Inferior parietal cortex (tissue), 1 donor: ENCODE measurements around the gene GEMIN8.

Experiments
- DNase-seq: peaks from one replicate; pipeline ENCODE4 v3.0.0-alpha.2; 2016; ENCODE audit errors: extremely low spot score

Gene GEMIN8

GRCh38 chrX:14015941-14016340 lies 13.8 kb downstream of the GEMIN8 start:
- no peak for DNase-seq

- no peak for DNase-seq
These were observed 14.4 kb downstream of the GEMIN8 start for GRCh38 chrX:14015294-14015693.

DNA sequence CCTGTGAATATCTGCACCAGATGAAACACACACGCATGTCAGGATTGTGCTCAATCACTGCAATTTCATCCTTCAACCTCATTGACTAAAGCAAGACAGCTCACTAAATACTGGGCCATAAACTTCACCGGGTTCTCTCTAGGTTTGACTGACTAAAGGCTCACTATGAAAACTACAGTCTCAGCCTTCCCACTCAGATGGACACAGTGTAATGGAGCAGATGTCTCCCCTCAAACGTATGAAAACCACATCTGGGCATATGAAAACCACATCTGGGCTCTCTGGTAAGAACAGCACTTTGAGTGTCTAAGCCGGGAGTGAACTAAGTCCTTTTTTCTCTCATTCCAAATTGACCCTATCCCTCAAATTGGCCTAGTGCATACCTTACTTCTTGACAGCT lies 15.2 kb downstream of the GEMIN8 start:
- DNase-seq, result no peak

- no peak for DNase-seq
These were observed 16.6 kb downstream of the GEMIN8 start for GRCh38 chrX:14013054-14013453.

DNA sequence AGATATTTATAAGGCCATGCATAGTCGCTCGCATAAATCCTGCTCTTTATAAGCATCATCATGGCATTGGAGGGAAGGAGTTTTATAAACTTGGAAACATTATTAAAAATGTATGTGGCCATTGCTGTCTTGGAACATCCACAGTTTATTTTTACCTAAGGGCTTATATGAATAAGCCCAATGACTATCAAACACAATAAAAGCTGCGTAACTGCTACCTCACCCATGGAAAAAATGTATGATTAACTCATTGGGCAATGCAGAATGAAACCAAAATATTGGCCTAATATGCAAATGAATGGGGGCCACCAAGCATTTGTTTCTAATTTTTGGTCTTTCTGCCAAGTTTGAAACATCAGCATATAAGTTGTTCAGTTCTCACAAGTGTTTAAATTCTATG lies 19.1 kb downstream of the GEMIN8 start:
- no peak for DNase-seq

- no peak for DNase-seq
These were observed 23.2 kb downstream of the GEMIN8 start for GRCh38 chrX:14006540-14006939.

DNA sequence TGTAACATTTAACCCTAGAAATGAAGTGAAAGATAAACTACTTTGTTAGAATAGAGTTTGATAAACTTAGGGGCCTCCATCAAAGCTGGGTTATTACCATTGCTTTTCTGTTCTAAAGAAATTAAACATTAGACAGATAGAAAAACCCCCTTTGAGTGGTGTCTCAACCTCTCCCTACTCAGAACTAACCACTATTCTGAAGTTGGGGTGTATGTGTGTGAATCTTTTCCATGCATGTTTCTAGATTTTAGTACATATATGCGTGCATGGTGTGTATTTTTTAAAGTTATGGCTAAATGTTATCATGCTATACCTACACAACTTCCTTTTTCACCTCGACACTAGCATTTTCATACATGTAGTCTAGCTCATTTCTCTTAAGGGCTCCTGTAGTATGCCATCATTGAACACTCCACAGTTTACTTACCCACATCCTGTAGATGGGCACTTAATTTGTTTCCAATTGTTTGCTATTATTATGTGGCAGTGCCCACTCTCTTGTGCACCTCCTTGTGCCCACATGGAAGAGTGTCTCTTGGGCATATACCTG lies 25.7 kb downstream of the GEMIN8 start:
- DNase-seq, result no peak

GRCh38 chrX:14003028-14003427 lies 26.7 kb downstream of the GEMIN8 start:
- no peak for DNase-seq

GRCh38 chrX:13996650-13997049 lies 33.0 kb downstream of the GEMIN8 start:
- peak; percentile 50 for DNase-seq

DNA sequence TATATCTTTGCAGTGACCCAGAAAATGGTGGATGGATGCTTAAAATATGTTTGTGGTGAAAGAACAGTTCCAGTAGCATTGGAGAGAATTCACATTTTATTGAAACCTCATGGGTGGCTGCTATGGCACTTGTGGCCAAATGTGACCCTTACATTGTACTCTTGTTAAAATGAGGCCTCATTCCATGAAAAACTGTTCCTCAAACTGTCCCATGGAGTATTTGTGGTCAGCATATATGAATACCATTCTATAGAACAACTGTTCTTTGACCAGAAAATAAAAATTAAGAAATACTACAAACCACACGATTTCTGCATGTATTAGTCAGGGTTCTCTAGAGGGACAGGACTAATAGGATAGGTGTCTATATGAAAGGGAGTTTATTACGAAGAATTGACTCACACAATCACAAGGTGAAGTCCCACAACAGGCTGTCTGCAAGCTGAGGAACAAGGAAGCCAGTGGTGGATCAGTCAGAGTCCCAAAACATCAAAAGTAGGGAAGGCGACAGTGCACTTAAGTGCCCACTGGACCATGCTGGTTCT lies 35.1 kb downstream of the GEMIN8 start:
- no peak for DNase-seq

DNA sequence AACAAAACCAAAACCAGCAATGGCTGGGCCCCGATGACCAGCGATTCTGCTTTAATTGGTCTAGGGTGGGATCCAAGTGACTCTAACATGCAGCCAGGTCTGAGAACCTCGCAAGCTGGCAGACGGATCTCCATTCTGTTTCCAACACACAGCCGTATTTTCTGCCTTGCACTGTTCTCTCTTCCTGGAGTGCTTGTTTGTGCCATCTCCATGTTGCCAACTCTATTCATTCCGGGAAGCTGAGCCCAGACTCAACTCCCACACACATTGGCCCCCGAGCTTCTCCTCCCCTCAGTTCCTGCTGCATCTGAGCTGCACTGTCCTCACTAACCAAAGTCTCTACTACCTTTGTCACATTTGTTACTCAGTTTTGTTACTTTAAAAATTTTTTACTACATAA lies 35.6 kb downstream of the GEMIN8 start:
- DNase-seq, result peak; percentile 54

GRCh38 chrX:13990126-13990800 lies 39.4 kb downstream of the GEMIN8 start:
- DNase-seq, result no peak

- no peak for DNase-seq
These were observed 43.8 kb downstream of the GEMIN8 start for GRCh38 chrX:13985697-13986435.

GRCh38 chrX:13983734-13984133 lies 46.0 kb downstream of the GEMIN8 start:
- no peak for DNase-seq

DNA sequence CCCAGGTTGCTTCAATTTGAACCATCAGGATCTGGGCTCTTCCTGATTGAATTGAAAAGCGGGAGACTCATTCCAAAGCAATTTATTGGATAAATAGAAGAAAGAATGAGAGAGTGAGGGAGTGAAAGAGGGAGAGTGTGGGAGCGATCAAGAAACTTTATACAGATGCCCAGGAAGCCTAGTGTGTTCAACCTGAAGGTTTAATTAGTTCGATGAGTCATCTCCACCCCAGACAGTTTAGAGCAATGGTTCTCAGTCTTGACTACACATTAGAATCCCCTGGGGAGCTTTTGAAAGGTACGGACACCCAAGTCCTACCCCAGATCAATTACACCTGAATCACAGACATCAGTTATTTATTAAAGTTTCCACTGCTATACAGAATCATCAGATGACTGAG lies 61.5 kb downstream of the GEMIN8 start:
- DNase-seq, result no peak

- DNase-seq, result no peak
These were observed 62.1 kb downstream of the GEMIN8 start for GRCh38 chrX:13967636-13968035.

- no peak for DNase-seq
These were observed 62.9 kb downstream of the GEMIN8 start for GRCh38 chrX:13966793-13967125.

- no peak for DNase-seq
These were observed 63.5 kb downstream of the GEMIN8 start for GRCh38 chrX:13966071-13966792.

DNA sequence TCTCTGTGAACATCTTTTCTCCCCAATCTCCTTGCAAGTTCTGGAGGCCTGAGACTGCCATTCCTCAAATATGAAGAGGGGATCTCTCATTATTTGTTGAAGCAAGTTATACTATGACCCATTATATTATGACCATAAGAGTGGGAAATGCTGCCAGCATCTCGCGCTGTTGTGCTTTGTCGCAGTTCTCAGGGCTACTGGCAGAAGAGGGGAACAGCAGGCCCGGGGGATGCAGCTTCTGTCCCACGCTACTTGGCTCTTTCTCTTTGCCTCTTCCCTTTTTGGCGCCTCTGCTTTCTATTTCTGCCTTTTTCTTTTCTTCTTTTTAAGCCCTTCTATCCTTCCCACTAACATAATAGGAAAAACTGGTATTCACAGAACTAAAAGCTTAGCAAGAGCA lies 64.2 kb downstream of the GEMIN8 start:
- no peak for DNase-seq

GRCh38 chrX:13956998-13957397 lies 72.7 kb downstream of the GEMIN8 start:
- DNase-seq, result peak; percentile 2
